ENCODE measurements around the gene PTN.
"Not testable (repeated sequence)": the region's sequence is repeated elsewhere in the genome, so short reads cannot be mapped to it uniquely, and the experiment has no call there.

GRCh38 chr7:137268001-137268865, 75.3 kb downstream of the PTN start:
- not testable (repeated sequence) for TF ChIP-seq CTCF (IDR thresholded peaks at IDR 0.05); POLR2AphosphoS5 (IDR thresholded peaks at IDR 0.05; ENCODE audit: low read depth, low read length); REST (IDR thresholded peaks at IDR 0.05; ENCODE audit: insufficient read depth in 1 of 2, low read depth in 2 of 2, low read length in 1 of 2); SIN3A (IDR thresholded peaks at IDR 0.05; ENCODE audit: borderline replicate concordance, insufficient read depth, low read depth, low read length)

All from Panc1 (cell line).